Neutrophil (primary cell): ENCODE results near the gene TMEM205.

Source experiments
- H3K27ac ChIP-seq: fragments of 200-600 bp; sonication (generic); 2 replicates; pipeline ENCODE4 v1.5.1; 2016; ENCODE audit warnings: mild to moderate bottlenecking, moderate library complexity
- H3K27me3 ChIP-seq: fragments of 200-600 bp; sonication (generic); 2 replicates; pipeline ENCODE4 v1.6.0; 2016; ENCODE audit warnings: mild to moderate bottlenecking
- H3K36me3 ChIP-seq: fragments of 200-600 bp; sonication (generic); 2 replicates; pipeline ENCODE4 v1.5.1; 2017
- H3K4me1 ChIP-seq, 2 experiments: fragments of 200-600 bp in 1 of 2; sonication (generic) in 1 of 2; 1 replicate in 1 of 2; 2 replicates in 1 of 2; pipeline versions ENCODE4 v1.5.1 to v1.6.1; 2013 to 2016; ENCODE audit warnings: low read depth in 1 of 2, low read length in 1 of 2, mild to moderate bottlenecking in 1 of 2, moderate library complexity in 1 of 2; ENCODE audit not compliant: control insufficient read depth in 1 of 2, insufficient read depth in 1 of 2
- H3K4me3 ChIP-seq, 2 experiments: fragments of 200-600 bp in 1 of 2; sonication (generic) in 1 of 2; 1 replicate in 1 of 2; 2 replicates in 1 of 2; pipeline ENCODE4 v1.5.1; 2013 to 2016; ENCODE audit warnings: low read depth in 1 of 2, low read length in 1 of 2, mild to moderate bottlenecking in 1 of 2, moderate library complexity in 1 of 2
- H3K9me3 ChIP-seq: fragments of 200-600 bp; sonication (generic); 2 replicates; pipeline ENCODE4 v1.5.1; 2016
- CTCF ChIP-seq: fragments of 200-600 bp; sonication (generic); IDR thresholded peaks from 2 replicates; pipeline ENCODE4 v1.5.1; 2016; ENCODE audit warnings: antibody characterized with exemption

TMEM205 gene

GRCh38 chr19:11304936-11305335 is 41.1 kb downstream of the TMEM205 start:
- Histone ChIP-seq H3K4me3 (no peak overlapping the region), H3K9me3 (no peaks in the 10 kb centered on the region), H3K27me3 (no peaks in the 10 kb centered on the region), H3K4me1 (peaks cover 0 to 5% of the 10 kb centered on the region in 2 experiments), H3K27ac (peak overlapping the region; percentile 36), H3K36me3 (peaks cover 85% of the 10 kb centered on the region)
- TF ChIP-seq CTCF: no peak

- no peak for TF ChIP-seq CTCF
- Histone ChIP-seq H3K27ac (peak overlapping the region; percentile 48), H3K9me3 (no peaks in the 10 kb centered on the region), H3K27me3 (no peaks in the 10 kb centered on the region), H3K36me3 (peaks cover 56% of the 10 kb centered on the region), H3K4me1 (peaks cover 15 to 27% of the 10 kb centered on the region in 2 experiments), H3K4me3 (no peak overlapping the region)
These were observed 45.3 kb downstream of the TMEM205 start for GRCh38 chr19:11300811-11301120.

- Histone ChIP-seq H3K36me3 (peaks cover 54% of the 10 kb centered on the region), H3K4me3 (no peak overlapping the region), H3K9me3 (no peaks in the 10 kb centered on the region), H3K27ac (peak overlapping the region; percentile 48), H3K4me1 (peaks cover 21 to 33% of the 10 kb centered on the region in 2 experiments), H3K27me3 (no peaks in the 10 kb centered on the region)
- TF ChIP-seq CTCF: no peak
These were observed 45.9 kb downstream of the TMEM205 start for GRCh38 chr19:11299946-11300810.

GRCh38 chr19:11296264-11296663 is 49.8 kb downstream of the TMEM205 start:
- TF ChIP-seq CTCF: no peak
- Histone ChIP-seq H3K27ac (peak overlapping the region; percentile 91), H3K36me3 (peaks cover 30% of the 10 kb centered on the region), H3K9me3 (no peaks in the 10 kb centered on the region), H3K4me3 (peak overlapping the region; percentile 15 to 28), H3K27me3 (no peaks in the 10 kb centered on the region), H3K4me1 (peaks cover 60 to 67% of the 10 kb centered on the region in 2 experiments)

- Histone ChIP-seq H3K27me3 (no peaks in the 10 kb centered on the region), H3K9me3 (no peaks in the 10 kb centered on the region), H3K27ac (peak within 1 kb of the TSS; percentile 91), H3K36me3 (peaks cover 24% of the 10 kb centered on the region), H3K4me3 (peak within 1 kb of the TSS; percentile 15 to 53), H3K4me1 (peaks cover 60 to 69% of the 10 kb centered on the region in 2 experiments)
- no peak for TF ChIP-seq CTCF
These were observed 50.3 kb downstream of the TMEM205 start, which contains the start of gene TSPAN16 for GRCh38 chr19:11295665-11296245. Gene TSPAN16 (plus strand): TSS chr19:11296160. CDS start chr19:11296298, 138 bp downstream.
